ENCODE data around the gene TXNDC8. TPM values are rescaled to one million over a fixed set of nuclear protein-coding genes. Genes with fewer than 3 reads are reported as not detected.
"Not testable (repeated sequence)": the region's sequence is repeated elsewhere in the genome, so short reads cannot be mapped to it uniquely, and the experiment has no call there.

Gene TXNDC8
- total RNA-seq, 2 donors from 2014 or later: not detected

- Mint-ChIP-seq H3K36me3 (no peaks in the 10 kb centered on the region), H3K27ac (no peak overlapping the region), H3K9me3 (no peaks in the 10 kb centered on the region)
- ATAC-seq: no peak
- DNase-seq (ENCODE audit: low spot score in 2 of 2): no peak
Observed at GRCh38 chr9:110334183-110334582, 3.5 kb downstream of the TXNDC8 start.

GRCh38 chr9:110332766-110333165 lies 4.9 kb downstream of the TXNDC8 start:
- H3K27ac Mint-ChIP-seq: no peak overlapping the region
- DNase-seq (ENCODE audit: low spot score in 2 of 2) (no peak), ATAC-seq (no peak)
- no peaks in the 10 kb centered on the region for H3K9me3 Mint-ChIP-seq
- H3K36me3 Mint-ChIP-seq: no peaks in the 10 kb centered on the region

- DNase-seq (ENCODE audit: low spot score in 2 of 2): no peak
- H3K9me3 Mint-ChIP-seq: no peaks in the 10 kb centered on the region
- no peak for ATAC-seq
- no peak overlapping the region for H3K27ac Mint-ChIP-seq
- no peaks in the 10 kb centered on the region for H3K36me3 Mint-ChIP-seq
Observed at GRCh38 chr9:110330484-110331105, 7.1 kb downstream of the TXNDC8 start.

- Mint-ChIP-seq H3K36me3 (no peaks in the 10 kb centered on the region), H3K9me3 (no peaks in the 10 kb centered on the region), H3K27ac (no peak overlapping the region)
- DNase-seq (ENCODE audit: low spot score in 2 of 2) (no peak), ATAC-seq (no peak)
Observed at GRCh38 chr9:110329639-110330230, 7.9 kb downstream of the TXNDC8 start.

- Mint-ChIP-seq H3K36me3 (no peaks in the 10 kb centered on the region), H3K27ac (no peak overlapping the region), H3K9me3 (no peaks in the 10 kb centered on the region)
- no peak for DNase-seq (ENCODE audit: low spot score in 2 of 2)
- no peak for ATAC-seq
Observed at GRCh38 chr9:110328763-110329162, 8.9 kb downstream of the TXNDC8 start.

GRCh38 chr9:110327716-110328115 lies 9.9 kb downstream of the TXNDC8 start:
- H3K9me3 Mint-ChIP-seq: no peaks in the 10 kb centered on the region

GRCh38 chr9:110323818-110324217 lies 13.8 kb downstream of the TXNDC8 start:
- Mint-ChIP-seq H3K9me3 (no peaks in the 10 kb centered on the region), H3K36me3 (no peaks in the 10 kb centered on the region), H3K27ac (no peak overlapping the region)
- ATAC-seq (no peak), DNase-seq (ENCODE audit: low spot score in 2 of 2) (no peak)

More at GRCh38 chr9:110327716-110328115, 9.9 kb downstream of the TXNDC8 start:
- Mint-ChIP-seq H3K36me3 (no peaks in the 10 kb centered on the region), H3K27ac (no peak overlapping the region)
- DNase-seq (ENCODE audit: low spot score in 2 of 2): no peak
- no peak for ATAC-seq

- no peaks in the 10 kb centered on the region for H3K9me3 Mint-ChIP-seq
- DNase-seq (ENCODE audit: low spot score in 2 of 2) (no peak), ATAC-seq (no peak)
- H3K36me3 Mint-ChIP-seq: no peaks in the 10 kb centered on the region
- no peak overlapping the region for H3K27ac Mint-ChIP-seq
Observed at GRCh38 chr9:110320651-110321445, 16.8 kb downstream of the TXNDC8 start.

- peak; percentile 20 to 68 for ATAC-seq
- no peak for DNase-seq (ENCODE audit: low spot score in 2 of 2)
- Mint-ChIP-seq H3K9me3 (no peaks in the 10 kb centered on the region), H3K27ac (no peak overlapping the region), H3K36me3 (no peaks in the 10 kb centered on the region)
Observed at GRCh38 chr9:110319781-110320492, 17.7 kb downstream of the TXNDC8 start.

GRCh38 chr9:110317911-110318310 lies 19.8 kb downstream of the TXNDC8 start:
- H3K27ac Mint-ChIP-seq: no peak overlapping the region
- no peaks in the 10 kb centered on the region for H3K9me3 Mint-ChIP-seq
- DNase-seq (ENCODE audit: low spot score in 2 of 2): no peak
- no peaks in the 10 kb centered on the region for H3K36me3 Mint-ChIP-seq
- no peak for ATAC-seq

GRCh38 chr9:110316261-110317075 lies 21.2 kb downstream of the TXNDC8 start:
- Mint-ChIP-seq H3K9me3 (no peaks in the 10 kb centered on the region), H3K27ac (peak overlapping the region; percentile 24 to 53), H3K36me3 (peaks cover 0 to 5% of the 10 kb centered on the region in 2 donors)
- ATAC-seq (no peak), DNase-seq (ENCODE audit: low spot score in 2 of 2) (no peak)

- not testable (repeated sequence) for ATAC-seq; H3K9me3 Mint-ChIP-seq; H3K27ac Mint-ChIP-seq; DNase-seq (ENCODE audit: low spot score in 2 of 2)
- peaks cover 0 to 11% of the 10 kb centered on the region in 2 donors for H3K36me3 Mint-ChIP-seq
Observed at GRCh38 chr9:110311978-110312377, 25.7 kb downstream of the TXNDC8 start.

- DNase-seq (ENCODE audit: low spot score in 2 of 2): no peak
- Mint-ChIP-seq H3K9me3 (peaks cover 0 to 4% of the 10 kb centered on the region in 2 donors), H3K27ac (no peak overlapping the region), H3K36me3 (peaks cover 0 to 11% of the 10 kb centered on the region in 2 donors)
- ATAC-seq: no peak
Observed at GRCh38 chr9:110309681-110310080, 28.0 kb downstream of the TXNDC8 start.

GRCh38 chr9:110308633-110309038 lies 29.0 kb downstream of the TXNDC8 start:
- ATAC-seq (no peak), DNase-seq (ENCODE audit: low spot score in 2 of 2) (no peak)
- Mint-ChIP-seq H3K27ac (no peak overlapping the region), H3K9me3 (peaks cover 0 to 4% of the 10 kb centered on the region in 2 donors), H3K36me3 (peaks cover 0 to 11% of the 10 kb centered on the region in 2 donors)

- peaks cover 0 to 4% of the 10 kb centered on the region in 2 donors for H3K9me3 Mint-ChIP-seq
- ATAC-seq (no peak), DNase-seq (ENCODE audit: low spot score in 2 of 2) (no peak)
- H3K27ac Mint-ChIP-seq: no peak overlapping the region
- H3K36me3 Mint-ChIP-seq: peaks cover 0 to 6% of the 10 kb centered on the region in 2 donors
Observed at GRCh38 chr9:110307191-110307590, 30.5 kb downstream of the TXNDC8 start.

GRCh38 chr9:110303133-110303532 lies 34.5 kb downstream of the TXNDC8 start:
- Mint-ChIP-seq H3K27ac (no peak overlapping the region), H3K36me3 (no peaks in the 10 kb centered on the region), H3K9me3 (no peaks in the 10 kb centered on the region)
- ATAC-seq (no peak), DNase-seq (ENCODE audit: low spot score in 2 of 2) (no peak)
